GM18505 (cell line): ENCODE results near the gene BNIP1.
"Not testable (repeated sequence)": the region's sequence is repeated elsewhere in the genome, so short reads cannot be mapped to it uniquely, and the experiment has no call there.

Experiments
- ATAC-seq: cut with Tn5 transposase; IDR thresholded peaks from one replicate; pipeline ENCODE4 v1.9.1; 2021; ENCODE audit not compliant: unreplicated experiment
- POLR2A ChIP-seq: IDR thresholded peaks from 4 replicates; pipeline ENCODE4 v1.6.1; 2011; ENCODE audit warnings: borderline replicate concordance; ENCODE audit not compliant: insufficient read depth, insufficient read length; ENCODE audit errors: extremely low read depth

BNIP1 gene

DNA sequence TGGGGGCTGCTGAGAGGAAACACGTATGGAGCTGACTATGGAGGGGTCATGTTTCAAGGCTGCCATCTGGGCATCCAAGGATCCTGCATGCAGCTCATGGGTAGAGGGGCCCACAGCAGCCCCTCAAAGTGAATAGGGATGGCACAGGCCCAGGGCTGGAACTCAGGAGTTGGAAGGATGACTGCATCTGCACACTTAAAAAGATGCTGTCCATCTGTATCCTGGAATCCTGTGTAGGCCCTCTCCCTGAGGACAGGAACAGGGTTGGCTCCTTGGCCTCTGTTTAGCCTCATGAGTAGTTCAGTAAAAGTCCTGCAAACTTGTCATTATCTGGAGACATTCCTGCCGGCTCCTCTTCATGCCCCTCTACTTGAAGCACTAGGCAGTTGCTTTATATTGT, 4.0 kb downstream of the BNIP1 start:
- ATAC-seq, result no peak
- no peak for TF ChIP-seq POLR2A

DNA sequence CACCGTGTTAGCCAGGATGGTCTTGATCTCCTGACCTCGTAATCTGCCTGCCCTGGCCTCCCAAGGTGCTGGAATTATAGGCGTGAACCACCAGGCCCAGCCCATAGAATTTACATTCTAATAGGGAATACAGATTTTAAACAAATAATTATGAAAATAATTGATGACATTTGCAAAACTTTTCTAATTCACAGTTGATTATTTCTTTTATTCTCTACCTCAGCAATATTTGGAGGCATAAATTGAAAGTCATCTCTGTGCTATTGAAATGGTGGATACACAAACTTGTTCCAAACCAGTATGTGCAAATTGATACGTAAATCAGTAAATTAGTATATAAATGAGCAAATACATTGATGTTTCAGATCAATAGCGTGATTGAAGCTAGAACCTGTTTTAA, 8.2 kb downstream of the BNIP1 start:
- ATAC-seq, result no peak
- no peak for TF ChIP-seq POLR2A

DNA sequence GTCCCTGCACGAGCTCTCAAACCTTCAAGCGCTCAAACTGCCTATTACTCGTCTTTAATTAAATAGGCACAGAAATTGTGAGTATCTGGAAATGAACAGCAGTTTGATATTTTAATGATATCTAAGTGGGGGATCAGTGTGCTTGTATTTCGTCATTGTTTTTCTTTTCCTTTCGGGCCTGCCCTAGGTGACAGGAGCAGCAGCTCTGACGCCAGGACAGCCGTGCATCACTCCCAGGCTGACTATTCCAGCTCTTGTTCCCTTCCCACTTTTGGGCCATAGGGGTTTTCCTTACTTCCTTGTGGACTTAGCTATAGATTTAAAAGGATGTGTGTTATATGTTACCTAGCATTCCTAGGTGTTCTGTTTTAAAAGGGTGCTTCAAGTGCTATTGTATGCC, 9.5 kb downstream of the BNIP1 start:
- ATAC-seq, result no peak
- TF ChIP-seq POLR2A, result no peak

DNA sequence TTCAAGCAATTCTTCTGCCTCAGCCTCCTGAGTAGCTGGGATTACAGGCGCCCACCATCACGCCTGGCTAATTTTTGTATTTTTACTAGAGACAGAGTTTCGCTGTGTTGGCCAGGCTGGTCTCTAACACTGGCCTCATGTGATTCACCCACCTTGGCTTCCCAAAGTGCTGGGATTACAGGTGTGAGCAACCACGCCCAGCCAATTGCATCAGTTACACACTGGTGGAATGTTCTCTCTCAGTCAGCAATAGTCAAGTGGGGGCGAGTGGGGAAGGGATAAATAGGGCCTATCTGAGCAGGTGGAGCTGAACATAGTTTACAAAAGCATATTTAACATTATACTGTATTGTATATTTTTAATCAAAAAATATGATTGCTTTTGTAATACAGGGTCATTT, 10.3 kb downstream of the BNIP1 start:
- ATAC-seq, result not testable (repeated sequence)

DNA sequence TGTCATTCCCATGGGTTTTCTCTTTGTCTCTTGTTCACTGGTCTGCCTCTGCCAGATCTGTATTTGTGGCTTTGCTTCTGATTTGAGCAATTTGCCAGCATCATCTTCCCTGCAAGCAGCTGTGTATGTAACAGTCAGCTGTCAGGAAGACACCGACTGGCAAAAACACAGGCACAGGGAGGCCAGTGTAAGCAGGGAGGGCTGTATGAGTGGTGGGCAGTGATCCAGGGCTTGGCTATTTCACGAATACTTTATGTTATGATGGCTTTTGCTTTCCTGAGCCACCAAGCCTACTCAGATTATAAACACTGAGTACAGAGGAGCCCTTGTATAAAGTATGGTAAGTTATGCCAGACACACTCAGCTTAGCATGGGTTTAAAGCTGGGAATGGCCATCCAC, 11.6 kb downstream of the BNIP1 start:
- no peak for TF ChIP-seq POLR2A
- no peak for ATAC-seq

DNA sequence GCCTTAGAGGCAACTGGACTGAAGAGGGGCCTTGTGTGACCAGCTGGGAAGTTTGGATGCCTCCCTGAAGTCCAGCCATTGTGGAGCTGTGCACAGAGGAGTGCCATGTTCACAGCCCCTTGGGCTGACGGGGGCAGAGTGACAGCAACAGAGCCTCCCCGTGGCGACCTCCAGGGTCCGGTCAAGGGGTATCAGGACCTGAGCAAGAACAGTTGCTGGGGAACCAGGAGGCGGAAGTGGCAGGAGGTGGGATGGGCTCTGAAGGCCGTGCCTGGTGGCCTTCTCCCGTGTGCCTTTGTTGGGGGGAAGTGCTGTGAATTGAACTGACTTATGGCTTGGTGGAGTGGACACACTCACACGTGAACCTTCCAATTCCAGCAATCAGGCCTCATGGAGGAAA, 14.0 kb downstream of the BNIP1 start:
- ATAC-seq, result no peak
- TF ChIP-seq POLR2A, result no peak

DNA sequence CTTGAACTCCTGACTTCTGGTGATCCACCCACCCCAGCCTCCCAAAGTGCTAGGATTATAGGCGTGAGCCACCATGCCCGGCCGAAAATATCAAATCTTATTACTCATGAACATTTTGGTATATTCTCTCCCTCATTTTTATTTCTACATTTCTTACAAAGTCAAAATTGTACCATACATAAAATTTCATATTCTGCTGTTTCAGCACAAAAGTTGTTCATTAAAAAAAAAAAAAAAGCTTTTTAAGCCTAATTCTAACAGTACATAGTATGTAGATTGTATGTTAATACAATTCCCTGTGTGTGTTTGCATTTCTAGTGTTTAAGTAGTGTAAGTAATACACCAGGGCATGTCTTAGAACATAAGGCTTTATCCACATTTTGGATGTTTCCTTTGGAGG, 14.9 kb downstream of the BNIP1 start:
- ATAC-seq, result no peak
- TF ChIP-seq POLR2A, result no peak

DNA sequence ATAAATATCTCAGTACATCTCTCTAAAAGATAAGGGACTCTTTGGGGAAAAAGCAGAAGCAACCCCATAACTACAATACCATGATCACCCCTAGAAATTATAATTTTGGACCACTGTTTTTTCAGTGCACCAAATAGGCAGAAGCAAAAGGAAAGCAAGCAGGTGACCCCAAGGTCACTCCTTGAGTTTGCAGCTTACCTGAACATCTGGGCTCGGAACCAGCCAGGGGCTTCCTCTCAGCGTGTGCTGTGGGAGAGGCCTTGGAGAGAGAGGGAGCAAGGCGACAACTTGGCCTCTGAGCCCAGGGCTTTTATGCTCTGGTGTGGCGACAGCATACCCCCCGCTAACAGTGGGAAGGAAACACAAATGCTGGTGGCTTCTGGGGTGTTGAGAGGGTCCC, 16.8 kb downstream of the BNIP1 start:
- TF ChIP-seq POLR2A, result no peak
- ATAC-seq, result no peak

DNA sequence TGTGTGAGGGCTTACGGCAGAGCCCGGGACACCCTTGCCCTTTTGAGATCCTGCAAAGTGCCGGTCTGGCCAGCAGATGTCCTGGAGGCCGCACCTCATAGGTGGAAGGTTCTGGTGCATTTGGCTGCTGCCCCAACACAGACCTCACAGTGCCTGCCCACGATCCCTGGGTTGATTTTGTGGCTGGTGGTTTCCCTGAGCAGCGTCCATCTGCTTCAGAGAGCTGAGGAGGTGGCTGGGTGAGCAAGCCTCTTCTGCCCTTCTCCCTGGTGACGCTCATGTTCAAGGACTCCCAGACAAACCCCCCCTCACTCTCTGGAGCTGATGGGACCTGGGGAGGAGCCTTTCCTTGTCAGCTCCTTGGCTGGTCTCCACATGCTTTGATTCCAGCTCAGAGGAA, 18.9 kb downstream of the BNIP1 start:
- no peak for ATAC-seq

DNA sequence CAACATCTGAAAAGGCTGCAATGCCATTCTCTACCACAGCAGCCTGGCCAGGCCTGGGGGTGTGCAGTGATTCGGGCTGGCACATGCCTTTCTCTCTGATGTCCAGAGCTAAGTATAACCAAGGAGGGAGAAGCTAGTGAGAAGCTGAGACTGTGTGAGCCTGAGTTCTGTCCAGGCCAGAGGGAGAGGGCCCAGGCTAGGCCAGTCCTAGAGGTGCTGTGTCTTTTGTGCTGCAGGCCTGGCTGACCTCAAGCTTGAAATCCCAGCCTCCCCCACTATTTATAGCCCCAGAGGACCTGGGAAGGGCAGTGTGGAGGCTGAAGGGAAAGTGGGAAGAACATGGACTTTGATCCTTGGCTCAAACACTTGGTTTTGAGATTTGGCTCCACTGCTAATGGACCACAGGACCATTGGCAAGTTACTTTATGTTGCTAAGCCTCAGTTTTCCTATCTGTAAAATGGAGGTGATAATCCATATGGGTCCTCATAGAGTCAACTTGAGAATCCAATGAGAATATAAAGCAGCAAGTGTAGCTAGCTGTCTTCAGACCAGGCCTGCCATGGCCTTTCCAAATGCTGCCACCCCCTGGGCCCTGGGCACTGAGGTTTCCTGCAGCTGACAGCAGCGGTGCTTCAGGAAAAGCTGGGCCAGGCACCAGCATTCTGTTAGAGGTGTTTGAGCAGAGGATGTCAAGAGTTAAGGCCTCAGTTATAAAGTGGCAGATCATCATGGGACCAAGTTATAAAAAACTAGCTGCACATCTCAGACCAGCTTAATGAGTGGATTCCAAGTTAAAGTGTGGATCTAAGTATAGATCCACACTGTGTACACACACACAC, 21.1 kb downstream of the BNIP1 start:
- TF ChIP-seq POLR2A, result no peak
- no peak for ATAC-seq

More for the DNA sequence above, 18.9 kb downstream of the BNIP1 start:
- no peak for TF ChIP-seq POLR2A

DNA sequence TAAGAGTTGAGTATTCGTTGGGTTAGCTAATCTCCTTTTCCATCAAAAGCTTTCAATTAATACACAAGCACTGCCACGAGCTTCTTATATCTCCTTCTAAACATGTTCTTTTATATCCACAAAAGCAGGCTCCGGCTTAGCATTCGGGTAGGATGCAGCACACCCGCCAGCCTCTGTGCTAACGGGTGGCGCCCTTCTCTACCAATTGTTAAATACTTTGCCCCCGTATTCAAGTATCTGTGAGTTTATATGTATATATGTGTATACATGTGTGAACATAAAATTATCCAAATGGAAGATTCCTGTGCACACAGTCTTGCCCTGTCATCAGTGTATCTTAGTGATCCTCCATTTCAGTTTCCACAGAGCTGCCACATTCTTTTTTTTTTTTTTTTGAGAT, 27.8 kb downstream of the BNIP1 start:
- ATAC-seq, result no peak
- no peak for TF ChIP-seq POLR2A

DNA sequence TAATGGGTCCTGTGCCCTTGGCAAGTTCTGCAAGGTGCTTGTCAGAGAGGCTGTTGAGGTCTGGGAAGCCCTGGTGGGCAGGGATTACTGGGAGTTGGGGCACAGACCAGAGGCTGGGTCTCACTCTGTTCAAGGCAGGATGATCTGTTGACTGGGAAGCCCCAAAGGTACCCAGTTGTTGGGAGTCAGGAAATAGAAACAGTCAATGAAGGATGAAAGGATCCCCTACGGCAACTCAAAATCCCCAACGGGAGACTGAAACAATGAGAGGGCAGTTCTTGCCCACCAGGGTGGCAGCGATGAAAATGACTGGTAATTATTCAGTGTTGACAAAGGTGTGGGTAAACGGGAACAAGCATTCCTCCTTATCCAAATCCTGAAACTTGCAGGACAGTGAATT, 31.2 kb downstream of the BNIP1 start:
- no peak for ATAC-seq
- TF ChIP-seq POLR2A, result no peak

DNA sequence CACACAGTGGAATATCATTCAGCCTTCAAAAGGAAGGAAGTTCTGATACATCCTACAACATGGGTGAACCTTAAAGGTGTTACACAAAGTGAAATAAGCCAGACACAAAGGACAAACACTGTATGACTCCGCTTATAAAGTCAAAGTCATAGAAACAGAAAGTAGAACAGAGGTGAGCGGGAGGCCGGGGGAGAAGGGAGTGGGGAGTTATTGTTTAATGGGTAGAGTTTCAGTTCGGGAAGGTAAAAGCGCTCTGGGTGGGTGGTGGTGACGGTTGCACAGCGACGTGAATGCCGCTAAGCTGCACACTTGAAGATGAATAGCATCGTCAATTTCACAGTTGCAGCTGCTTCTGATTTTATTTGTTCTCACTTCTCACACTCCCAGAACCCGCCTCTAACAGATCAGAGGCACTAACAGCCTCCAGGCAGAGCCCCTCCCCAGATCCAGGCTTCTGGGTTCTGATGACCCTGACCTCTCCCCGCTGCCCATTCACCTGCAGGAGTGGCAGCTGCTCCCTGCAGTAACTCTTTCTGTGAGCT, 34.1 kb downstream of the BNIP1 start:
- no peak for ATAC-seq
- TF ChIP-seq POLR2A, result no peak

DNA sequence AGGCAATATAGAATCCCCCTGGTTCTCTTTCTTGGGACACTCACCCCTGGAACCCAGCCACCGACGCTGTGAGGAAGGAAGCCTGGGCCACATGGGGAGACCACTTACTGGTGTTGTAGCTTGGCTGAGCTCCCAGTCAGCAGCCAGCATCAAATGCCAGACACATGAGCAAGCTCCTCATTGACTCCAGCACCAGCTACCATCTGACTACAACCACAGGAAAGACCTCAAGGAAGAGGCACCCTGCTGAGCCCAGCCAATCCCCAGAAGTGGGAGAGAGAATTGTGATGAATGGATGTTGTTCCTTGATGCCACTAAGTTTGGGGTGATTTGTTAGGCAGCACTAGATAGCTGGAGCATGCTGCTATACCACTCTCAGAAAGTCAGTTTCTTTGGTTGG, 36.0 kb downstream of the BNIP1 start:
- ATAC-seq, result no peak
- TF ChIP-seq POLR2A, result no peak
